ENCODE results near the gene CDKAL1.

The CDKAL1 gene

DNA sequence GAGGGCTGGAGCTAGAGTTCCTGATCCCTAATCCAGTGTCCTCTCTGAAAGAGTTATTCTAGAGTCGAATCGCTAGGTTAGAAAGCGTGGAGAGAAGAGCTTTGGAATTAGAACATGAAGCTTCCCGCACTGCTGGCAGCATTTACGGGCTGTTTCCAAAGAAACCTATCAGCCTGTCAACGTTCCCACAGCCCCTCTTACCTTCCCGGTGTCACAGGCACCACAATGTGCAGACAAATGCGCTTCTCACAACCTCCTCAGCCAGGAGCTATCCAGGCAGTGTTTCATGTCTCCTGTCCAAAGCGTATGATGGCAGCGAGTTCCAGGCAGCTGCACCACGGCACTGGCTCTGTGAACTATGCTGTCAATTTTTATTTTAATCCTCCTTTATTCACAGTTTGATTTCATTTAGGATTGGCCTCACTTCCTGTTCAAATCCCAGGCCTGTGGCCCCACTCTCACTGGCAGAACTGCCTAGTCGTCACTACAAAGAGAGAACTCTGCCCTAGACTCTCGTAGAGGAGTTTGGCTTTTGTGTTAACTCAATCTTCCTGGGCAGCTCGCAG lies 736.5 kb downstream of the CDKAL1 start:
- Histone ChIP-seq H3K4me2 (ENCODE audit: low read length) (no peak overlapping the region), H3K9me3 (ENCODE audit: control insufficient read depth, low read length) (no peaks in the 10 kb centered on the region), H2AFZ (no peak overlapping the region), H3K9ac (no peak overlapping the region), H3K36me3 (ENCODE audit: control insufficient read depth, insufficient read depth, low read length) (no peaks in the 10 kb centered on the region), H3K4me1 (no peaks in the 10 kb centered on the region), H3K27ac (no peak overlapping the region), H3K27me3 (ENCODE audit: control insufficient read depth, insufficient read depth, low read length) (no peaks in the 10 kb centered on the region), H3K79me2 (no peaks in the 10 kb centered on the region), H3K4me3 (ENCODE audit: low read depth, low read length) (no peak overlapping the region)
- TF ChIP-seq, protein P1, sequence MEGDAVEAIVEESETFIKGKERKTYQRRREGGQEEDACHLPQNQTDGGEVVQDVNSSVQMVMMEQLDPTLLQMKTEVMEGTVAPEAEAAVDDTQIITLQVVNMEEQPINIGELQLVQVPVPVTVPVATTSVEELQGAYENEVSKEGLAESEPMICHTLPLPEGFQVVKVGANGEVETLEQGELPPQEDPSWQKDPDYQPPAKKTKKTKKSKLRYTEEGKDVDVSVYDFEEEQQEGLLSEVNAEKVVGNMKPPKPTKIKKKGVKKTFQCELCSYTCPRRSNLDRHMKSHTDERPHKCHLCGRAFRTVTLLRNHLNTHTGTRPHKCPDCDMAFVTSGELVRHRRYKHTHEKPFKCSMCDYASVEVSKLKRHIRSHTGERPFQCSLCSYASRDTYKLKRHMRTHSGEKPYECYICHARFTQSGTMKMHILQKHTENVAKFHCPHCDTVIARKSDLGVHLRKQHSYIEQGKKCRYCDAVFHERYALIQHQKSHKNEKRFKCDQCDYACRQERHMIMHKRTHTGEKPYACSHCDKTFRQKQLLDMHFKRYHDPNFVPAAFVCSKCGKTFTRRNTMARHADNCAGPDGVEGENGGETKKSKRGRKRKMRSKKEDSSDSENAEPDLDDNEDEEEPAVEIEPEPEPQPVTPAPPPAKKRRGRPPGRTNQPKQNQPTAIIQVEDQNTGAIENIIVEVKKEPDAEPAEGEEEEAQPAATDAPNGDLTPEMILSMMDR (IDR thresholded peaks at IDR 0.05), result no peak

DNA sequence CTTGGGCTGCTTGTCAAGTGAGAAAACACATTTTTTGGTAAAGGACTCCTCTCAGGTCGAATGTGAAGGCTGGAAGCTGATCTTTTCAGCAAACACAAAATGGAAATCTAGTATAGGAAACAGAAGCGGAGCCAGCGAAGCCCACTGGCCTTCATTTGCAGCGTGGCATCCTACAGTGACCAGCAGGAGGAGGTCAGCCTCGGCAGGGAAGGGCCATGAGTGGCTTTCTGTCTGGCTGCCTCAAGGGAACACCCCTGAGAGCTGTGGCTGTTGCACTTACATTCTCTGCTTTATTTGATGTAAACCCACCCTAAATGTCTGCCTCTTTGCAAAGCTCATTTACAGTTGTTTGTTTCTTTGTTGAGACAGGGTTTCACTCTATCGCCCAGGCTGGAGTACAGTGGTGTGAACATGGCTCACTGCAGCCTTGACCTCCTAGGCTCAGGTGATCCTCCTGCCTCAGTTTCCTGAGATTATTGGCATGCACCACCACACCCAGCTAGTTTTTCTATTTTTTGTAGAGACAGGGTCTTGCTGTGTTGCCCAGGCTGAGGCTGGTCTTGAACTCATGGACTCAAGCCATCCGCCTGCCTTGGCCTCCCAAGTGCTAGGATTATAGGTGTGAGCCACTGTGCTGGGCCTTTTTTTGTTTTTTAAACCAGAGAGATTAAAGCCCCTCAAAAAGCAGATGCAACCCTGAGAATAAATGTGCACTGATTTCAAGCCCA lies 737.3 kb downstream of the CDKAL1 start:
- TF ChIP-seq, protein P1 (IDR thresholded peaks at IDR 0.05), result no peak
- Histone ChIP-seq H3K4me3 (ENCODE audit: low read depth, low read length) (no peak overlapping the region), H3K9ac (no peak overlapping the region), H2AFZ (no peak overlapping the region), H3K27me3 (ENCODE audit: control insufficient read depth, insufficient read depth, low read length) (no peaks in the 10 kb centered on the region), H3K4me2 (ENCODE audit: low read length) (no peak overlapping the region), H3K79me2 (no peaks in the 10 kb centered on the region), H3K9me3 (ENCODE audit: control insufficient read depth, low read length) (no peaks in the 10 kb centered on the region), H3K27ac (no peak overlapping the region), H3K4me1 (no peaks in the 10 kb centered on the region), H3K36me3 (ENCODE audit: control insufficient read depth, insufficient read depth, low read length) (no peaks in the 10 kb centered on the region)

DNA sequence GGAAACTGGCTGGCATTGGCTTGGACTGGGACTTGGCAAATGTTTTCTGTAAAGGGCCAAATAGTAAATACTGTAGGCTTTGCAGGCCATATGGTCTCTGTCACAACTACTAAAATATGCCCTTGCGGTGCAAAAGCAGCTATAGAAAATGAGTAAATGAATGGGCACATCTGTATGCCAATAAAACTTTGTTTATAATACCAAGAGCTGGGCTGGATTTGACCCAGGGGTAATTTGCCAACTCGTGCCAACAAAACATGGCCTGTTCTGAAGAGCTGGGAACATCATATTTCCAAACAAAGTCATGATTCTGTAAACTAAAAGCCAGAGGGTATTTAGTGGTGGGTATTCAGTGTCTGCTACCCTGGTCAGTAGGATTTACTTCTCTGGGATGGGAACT lies 739.2 kb downstream of the CDKAL1 start:
- H3K4me3 ChIP-seq (ENCODE audit: low read depth, low read length), result no peak overlapping the region
- no peaks in the 10 kb centered on the region for H3K4me1 ChIP-seq
- H3K9ac ChIP-seq, result no peak overlapping the region
- no peaks in the 10 kb centered on the region for H3K36me3 ChIP-seq (ENCODE audit: control insufficient read depth, insufficient read depth, low read length)
- TF ChIP-seq, protein P1 (IDR thresholded peaks at IDR 0.05), result no peak
- H3K79me2 ChIP-seq, result no peaks in the 10 kb centered on the region
- no peak overlapping the region for H3K27ac ChIP-seq
- H3K4me2 ChIP-seq (ENCODE audit: low read length), result no peak overlapping the region
- H2AFZ ChIP-seq, result no peak overlapping the region
- H3K27me3 ChIP-seq (ENCODE audit: control insufficient read depth, insufficient read depth, low read length), result no peaks in the 10 kb centered on the region
- no peaks in the 10 kb centered on the region for H3K9me3 ChIP-seq (ENCODE audit: control insufficient read depth, low read length)

DNA sequence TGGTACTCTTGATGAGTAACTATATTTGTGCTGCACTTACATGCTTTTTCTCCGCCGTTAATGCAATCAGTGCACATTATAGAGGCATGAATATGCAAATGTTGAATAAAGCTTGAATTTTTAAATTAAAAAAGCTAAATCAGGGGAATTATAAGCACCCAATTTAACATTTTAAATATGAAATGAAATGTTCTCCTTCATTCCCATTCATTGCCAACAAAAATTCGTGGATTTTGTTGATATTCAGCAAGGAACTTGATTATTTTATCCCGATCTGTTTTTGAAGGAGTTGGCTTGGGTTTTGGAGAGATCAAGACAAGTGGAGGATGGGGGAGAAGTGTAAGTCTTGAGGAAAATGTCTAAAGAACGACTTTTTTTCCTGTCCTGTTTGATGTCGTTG lies 740.6 kb downstream of the CDKAL1 start:
- Histone ChIP-seq H3K4me1 (no peaks in the 10 kb centered on the region), H3K4me3 (ENCODE audit: low read depth, low read length) (no peak overlapping the region), H3K9ac (no peak overlapping the region), H3K4me2 (ENCODE audit: low read length) (no peak overlapping the region), H3K27ac (no peak overlapping the region), H3K27me3 (ENCODE audit: control insufficient read depth, insufficient read depth, low read length) (no peaks in the 10 kb centered on the region), H2AFZ (no peak overlapping the region), H3K9me3 (ENCODE audit: control insufficient read depth, low read length) (no peaks in the 10 kb centered on the region), H3K79me2 (no peaks in the 10 kb centered on the region), H3K36me3 (ENCODE audit: control insufficient read depth, insufficient read depth, low read length) (no peaks in the 10 kb centered on the region)
- TF ChIP-seq, protein P1 (IDR thresholded peaks at IDR 0.05), result no peak

Measured in parathyroid adenoma (tissue), 2 donors.